ENCODE data around the gene IL24. TPM values are rescaled to one million over a fixed set of nuclear protein-coding genes. Genes with fewer than 3 reads are reported as not detected.

Gene IL24
- total RNA-seq, 4 donors from 2014 or later: not detected

DNA sequence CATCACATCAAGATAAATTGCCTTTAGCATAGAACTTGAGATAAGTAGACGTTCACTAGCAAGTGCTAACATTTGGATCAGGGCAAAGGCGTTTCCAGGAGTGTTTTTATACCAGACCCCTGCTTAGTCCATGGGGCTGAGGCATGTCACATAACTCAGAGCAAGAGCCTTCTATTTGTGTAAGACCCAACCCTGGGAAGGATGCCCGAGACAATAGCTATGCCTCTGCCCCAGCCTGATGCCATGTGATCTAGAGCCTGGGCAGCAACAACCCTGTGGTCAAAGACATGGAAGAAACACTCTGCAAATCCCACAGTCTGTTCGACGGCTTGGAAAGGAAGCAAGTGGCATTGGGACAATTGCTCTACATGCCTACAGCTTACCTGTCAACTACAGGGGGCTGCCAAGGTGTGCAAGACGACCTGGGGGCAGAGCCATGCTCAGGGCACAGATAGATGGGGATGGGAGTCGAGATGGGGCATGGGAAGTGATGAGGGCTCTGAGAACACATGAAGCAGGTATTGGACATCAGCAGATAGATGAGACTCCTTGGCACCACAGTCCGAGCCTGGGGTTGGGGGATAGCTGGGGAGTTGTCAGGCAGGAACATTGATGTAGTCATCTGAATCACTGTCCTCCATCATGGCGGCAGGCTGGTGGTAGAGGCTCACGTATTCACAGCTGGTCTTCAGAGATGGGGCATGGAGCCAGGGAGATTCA lies 7.3 kb downstream of the IL24 start:
- H3K27ac ChIP-seq: no peak overlapping the region
- TF ChIP-seq, protein P1, sequence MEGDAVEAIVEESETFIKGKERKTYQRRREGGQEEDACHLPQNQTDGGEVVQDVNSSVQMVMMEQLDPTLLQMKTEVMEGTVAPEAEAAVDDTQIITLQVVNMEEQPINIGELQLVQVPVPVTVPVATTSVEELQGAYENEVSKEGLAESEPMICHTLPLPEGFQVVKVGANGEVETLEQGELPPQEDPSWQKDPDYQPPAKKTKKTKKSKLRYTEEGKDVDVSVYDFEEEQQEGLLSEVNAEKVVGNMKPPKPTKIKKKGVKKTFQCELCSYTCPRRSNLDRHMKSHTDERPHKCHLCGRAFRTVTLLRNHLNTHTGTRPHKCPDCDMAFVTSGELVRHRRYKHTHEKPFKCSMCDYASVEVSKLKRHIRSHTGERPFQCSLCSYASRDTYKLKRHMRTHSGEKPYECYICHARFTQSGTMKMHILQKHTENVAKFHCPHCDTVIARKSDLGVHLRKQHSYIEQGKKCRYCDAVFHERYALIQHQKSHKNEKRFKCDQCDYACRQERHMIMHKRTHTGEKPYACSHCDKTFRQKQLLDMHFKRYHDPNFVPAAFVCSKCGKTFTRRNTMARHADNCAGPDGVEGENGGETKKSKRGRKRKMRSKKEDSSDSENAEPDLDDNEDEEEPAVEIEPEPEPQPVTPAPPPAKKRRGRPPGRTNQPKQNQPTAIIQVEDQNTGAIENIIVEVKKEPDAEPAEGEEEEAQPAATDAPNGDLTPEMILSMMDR (IDR thresholded peaks at IDR 0.05): no peak
- no peak for TF ChIP-seq POLR2A (IDR thresholded peaks at IDR 0.05)
- no peak for TF ChIP-seq EP300 (IDR thresholded peaks at IDR 0.05)
- peaks cover 0 to 8% (median 5%) of the 10 kb centered on the region in 4 donors for H3K4me1 ChIP-seq

GRCh38 chr1:206905295-206906164 lies 8.3 kb downstream of the IL24 start:
- DNase-seq (ENCODE audit: low spot score in 2 of 2): no peak
- TF ChIP-seq, protein P1 (IDR thresholded peaks at IDR 0.05): no peak
- TF ChIP-seq POLR2A (IDR thresholded peaks at IDR 0.05): no peak
- no peak for TF ChIP-seq EP300 (IDR thresholded peaks at IDR 0.05)
- Histone ChIP-seq H3K4me1 (peaks cover 0 to 15% (median 11%) of the 10 kb centered on the region in 4 donors), H3K36me3 (no peaks in the 10 kb centered on the region), H3K4me3 (no peak overlapping the region), H3K9me3 (no peaks in the 10 kb centered on the region), H3K27ac (no peak overlapping the region), H3K27me3 (peaks cover 0 to 34% of the 10 kb centered on the region in 2 donors)
- 57 to 69% methylated on average over 4 of the region's 4 CpGs for WGBS, 2 donors

More for the DNA sequence above, 7.3 kb downstream of the IL24 start:
- 87 to 91% methylated on average over 10 of the region's 10 CpGs for WGBS, 2 donors
- no peaks in the 10 kb centered on the region for H3K36me3 ChIP-seq
- no peak overlapping the region for H3K4me3 ChIP-seq
- no peak for DNase-seq (ENCODE audit: low spot score in 2 of 2)
- no peaks in the 10 kb centered on the region for H3K9me3 ChIP-seq
- peaks cover 0 to 24% of the 10 kb centered on the region in 2 donors for H3K27me3 ChIP-seq

GRCh38 chr1:206907304-206907991 lies 10.2 kb downstream of the IL24 start:
- WGBS, 2 donors: 74 to 79% methylated on average over 21 to 23 of the region's 23 CpGs
- H3K27me3 ChIP-seq: peaks cover 0 to 34% of the 10 kb centered on the region in 2 donors
- no peak overlapping the region for H3K4me3 ChIP-seq
- no peaks in the 10 kb centered on the region for H3K36me3 ChIP-seq
- H3K27ac ChIP-seq: no peak overlapping the region
- peaks cover 0 to 20% (median 13%) of the 10 kb centered on the region in 4 donors for H3K4me1 ChIP-seq
- TF ChIP-seq, protein P1 (IDR thresholded peaks at IDR 0.05): no peak
- TF ChIP-seq POLR2A (IDR thresholded peaks at IDR 0.05) (no peak), EP300 (IDR thresholded peaks at IDR 0.05) (no peak)
- no peak for DNase-seq (ENCODE audit: low spot score in 2 of 2)
- no peaks in the 10 kb centered on the region for H3K9me3 ChIP-seq

DNA sequence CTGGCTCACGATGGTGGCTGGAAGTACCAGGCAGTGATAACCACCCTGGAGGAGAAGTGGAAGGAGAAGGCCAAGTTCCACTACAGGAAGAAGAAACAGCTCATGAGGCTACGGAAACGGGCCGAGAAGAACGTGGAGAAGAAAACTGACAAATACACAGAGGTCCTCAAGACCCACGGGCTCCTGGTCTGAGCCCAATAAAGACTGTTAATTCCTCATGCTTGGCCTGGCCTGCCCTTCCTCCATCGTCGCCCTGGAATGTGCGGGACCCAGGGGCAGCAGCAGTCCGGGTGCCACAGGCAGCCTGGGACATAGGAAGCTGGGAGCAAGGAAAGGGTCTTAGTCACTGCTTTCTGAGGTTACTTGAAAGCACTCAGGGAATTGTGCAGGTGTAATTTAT lies 10.8 kb downstream of the IL24 start:
- TF ChIP-seq POLR2A (IDR thresholded peaks at IDR 0.05) (no peak), EP300 (IDR thresholded peaks at IDR 0.05) (no peak)
- TF ChIP-seq, protein P1 (IDR thresholded peaks at IDR 0.05): no peak
- H3K27me3 ChIP-seq: peaks cover 0 to 34% of the 10 kb centered on the region in 2 donors
- no peak overlapping the region for H3K4me3 ChIP-seq
- no peaks in the 10 kb centered on the region for H3K9me3 ChIP-seq
- H3K4me1 ChIP-seq: peaks cover 0 to 20% (median 15%) of the 10 kb centered on the region in 4 donors
- DNase-seq (ENCODE audit: low spot score in 2 of 2): no peak
- 90 to 91% methylated on average over 10 of the region's 10 CpGs for WGBS, 2 donors
- no peaks in the 10 kb centered on the region for H3K36me3 ChIP-seq
- H3K27ac ChIP-seq: no peak overlapping the region
